HG03135 (cell line): Measurements from ENCODE around the gene LRRC63.

Source experiments
- ATAC-seq: cut with Tn5 transposase; IDR thresholded peaks from one replicate; pipeline ENCODE4 v1.9.1; 2021; ENCODE audit warnings: mild to moderate bottlenecking, moderate library complexity; ENCODE audit not compliant: unreplicated experiment

LRRC63 gene

GRCh38 chr13:46307554-46307953 is 95.8 kb downstream of the LRRC63 start:
- no peak for ATAC-seq

GRCh38 chr13:46310066-46310465 is 98.3 kb downstream of the LRRC63 start:
- no peak for ATAC-seq

- no peak for ATAC-seq
Observed at GRCh38 chr13:46311217-46311616, 99.5 kb downstream of the LRRC63 start.

- no peak for ATAC-seq
Observed at GRCh38 chr13:46313024-46313423, 101.3 kb downstream of the LRRC63 start.

- ATAC-seq: no peak
Observed at GRCh38 chr13:46313432-46314257, 101.9 kb downstream of the LRRC63 start.

GRCh38 chr13:46314587-46314986 is 102.9 kb downstream of the LRRC63 start:
- ATAC-seq: no peak

GRCh38 chr13:46315036-46315435 is 103.3 kb downstream of the LRRC63 start:
- ATAC-seq: no peak

GRCh38 chr13:46315491-46316075 is 103.9 kb downstream of the LRRC63 start:
- ATAC-seq: no peak

- no peak for ATAC-seq
Observed at GRCh38 chr13:46317120-46317519, 105.4 kb downstream of the LRRC63 start.

GRCh38 chr13:46318986-46319385 is 107.3 kb downstream of the LRRC63 start:
- ATAC-seq: no peak

- ATAC-seq: no peak
Observed at GRCh38 chr13:46320406-46320805, 108.7 kb downstream of the LRRC63 start.

GRCh38 chr13:46320821-46321220 is 109.1 kb downstream of the LRRC63 start:
- ATAC-seq: no peak

GRCh38 chr13:46321494-46322225 is 109.9 kb downstream of the LRRC63 start:
- no peak for ATAC-seq

GRCh38 chr13:46324976-46325375 is 113.2 kb downstream of the LRRC63 start:
- ATAC-seq: no peak
